H1 (cell line): ENCODE data around the gene ARHGAP32. TPM values are rescaled to one million over a fixed set of nuclear protein-coding genes. Genes with fewer than 3 reads are reported as not detected.

ENCODE experiments used
- CTCF ChIA-PET: fragments of 300-600 bp; sonication (Branson Sonifier 250); formaldehyde crosslinking; loops from one replicate; lab custom pipeline; 2021; ENCODE audit not compliant: partially characterized antibody; lab: Charles Lee
- POLR2A ChIA-PET: fragments of 300-600 bp; sonication (Branson Sonifier 250); formaldehyde crosslinking; loops from one replicate; lab custom pipeline; 2021; ENCODE audit warnings: inconsistent platforms; ENCODE audit not compliant: partially characterized antibody; lab: Charles Lee
- DNase-seq, 2 experiments: peaks; one replicate each; pipeline versions ENCODE4 v3.0.0 to v3.0.0-alpha.2; 2010 to 2022; ENCODE audit warnings: low spot score in 2 of 2, low read depth in 1 of 2, mixed read lengths in 1 of 2
- FAIRE-seq: peaks from 2 replicates; lab custom pipeline; 2011; peaks lifted over from hg19 to GRCh38; lab: Jason Lieb, UNC
- H2AFZ ChIP-seq: 2 replicates; pipeline ENCODE4 v1.8.1; 2012; ENCODE audit warnings: low read length, inconsistent platforms
- H2AK5ac ChIP-seq: 2 replicates; pipeline ENCODE4 v1.6.1; 2013; ENCODE audit warnings: low read depth, low read length
- H2BK120ac ChIP-seq: replicated peaks from 2 replicates; pipeline ENCODE3; 2013; ENCODE audit warnings: low read depth, low read length, inconsistent platforms
- H2BK12ac ChIP-seq: 2 replicates; pipeline ENCODE4 v1.6.1; 2013; ENCODE audit warnings: low read depth, low read length
- H2BK15ac ChIP-seq: 2 replicates; pipeline ENCODE4 v1.6.1; 2013; ENCODE audit warnings: low read length
- H2BK20ac ChIP-seq: 2 replicates; pipeline ENCODE4 v1.6.1; 2013; ENCODE audit warnings: low read length
- H2BK5ac ChIP-seq: 2 replicates; pipeline ENCODE4 v1.6.1; 2013; ENCODE audit warnings: low read depth, low read length
- H3K14ac ChIP-seq: 2 replicates; pipeline ENCODE4 v1.6.1; 2013; ENCODE audit warnings: inconsistent platforms; ENCODE audit not compliant: insufficient read length
- H3K18ac ChIP-seq: 2 replicates; pipeline ENCODE4 v1.6.1; 2013; ENCODE audit warnings: low read length; ENCODE audit errors: extremely low read depth
- H3K23ac ChIP-seq: 2 replicates; pipeline ENCODE4 v1.6.1; 2013; ENCODE audit warnings: inconsistent platforms; ENCODE audit not compliant: insufficient read length
- H3K23me2 ChIP-seq: 2 replicates; pipeline ENCODE4 v1.6.1; 2013; ENCODE audit warnings: low read depth, low read length
- H3K27ac ChIP-seq: 2 replicates; pipeline ENCODE4 v1.6.1; 2011; ENCODE audit warnings: low read depth, low read length, inconsistent platforms
- H3K27me3 ChIP-seq, 4 experiments: replicated peaks in 1 of 4; 1 replicate in 1 of 4; 2 replicates in 3 of 4; pipeline versions ENCODE4 v1.6.1 to v1.8.1; 2011 to 2013; ENCODE audit warnings: low read length in 3 of 4, mild to moderate bottlenecking in 3 of 4, inconsistent platforms in 2 of 4, mixed read lengths in 2 of 4, moderate library complexity in 1 of 4; ENCODE audit not compliant: control insufficient read depth in 3 of 4, insufficient read depth in 3 of 4; ENCODE audit errors: extremely low read depth in 1 of 4
- H3K36me3 ChIP-seq, 4 experiments: 2 replicates each; pipeline versions ENCODE4 v1.6.1 to v1.8.1; 2011 to 2013; ENCODE audit warnings: mild to moderate bottlenecking in 4 of 4, low read length in 3 of 4, moderate library complexity in 2 of 4, control low read depth in 1 of 4, inconsistent platforms in 1 of 4; ENCODE audit not compliant: insufficient read depth in 4 of 4, control insufficient read depth in 2 of 4
- H3K4ac ChIP-seq: replicated peaks from 2 replicates; pipeline ENCODE3; 2013; ENCODE audit warnings: low read length, low read depth, mixed read lengths, inconsistent platforms; ENCODE audit not compliant: insufficient read length
- H3K4me1 ChIP-seq, 4 experiments: replicated peaks in 1 of 4; 1 replicate in 1 of 4; 2 replicates in 3 of 4; pipeline versions ENCODE4 v1.6.1 to v1.8.1; 2011 to 2013; ENCODE audit warnings: low read length in 3 of 4, inconsistent platforms in 2 of 4, mixed read lengths in 1 of 4; ENCODE audit not compliant: insufficient read depth in 4 of 4, control insufficient read depth in 3 of 4
- H3K4me2 ChIP-seq, 2 experiments: 2 replicates each; pipeline versions ENCODE4 v1.6.1 to v1.8.1; 2011 to 2013; ENCODE audit warnings: low read depth in 2 of 2, low read length in 2 of 2, control low read depth in 1 of 2, inconsistent platforms in 1 of 2, mild to moderate bottlenecking in 1 of 2; ENCODE audit not compliant: insufficient read depth in 1 of 2
- H3K4me3 ChIP-seq, 4 experiments: fragments of 200-600, 300-600 bp in 1 of 4; sonication (generic), shearing (Covaris generic), sonication (Bioruptor Twin) in 1 of 4; 2 replicates each; pipeline versions ENCODE4 v1.5.1 to v1.8.1; 2011 to 2016; ENCODE audit warnings: low read length in 4 of 4, low read depth in 3 of 4, control low read depth in 2 of 4, inconsistent platforms in 2 of 4, mild to moderate bottlenecking in 2 of 4, mixed read lengths in 1 of 4, moderate library complexity in 1 of 4; ENCODE audit not compliant: insufficient read depth in 2 of 4; ENCODE audit errors: extremely low read depth in 1 of 4
- H3K56ac ChIP-seq: replicated peaks from 2 replicates; pipeline ENCODE3; 2013; ENCODE audit warnings: low read depth, mild to moderate bottlenecking, mixed read lengths, low read length, inconsistent platforms; ENCODE audit not compliant: insufficient read length
- H3K79me1 ChIP-seq: 2 replicates; pipeline ENCODE4 v1.6.1; 2013; ENCODE audit warnings: low read depth, low read length, control low read depth
- H3K79me2 ChIP-seq, 2 experiments: 2 replicates each; pipeline versions ENCODE4 v1.6.1 to v1.8.1; 2012 to 2013; ENCODE audit warnings: low read length in 2 of 2, mild to moderate bottlenecking in 2 of 2, inconsistent platforms in 1 of 2; ENCODE audit not compliant: insufficient read depth in 2 of 2, control insufficient read depth in 1 of 2
- H3K9ac ChIP-seq, 4 experiments: replicated peaks in 1 of 4; 1 replicate in 1 of 4; 2 replicates in 3 of 4; pipeline versions ENCODE4 v1.6.1 to v1.8.1; 2011 to 2013; ENCODE audit warnings: low read depth in 3 of 4, low read length in 3 of 4, control low read depth in 2 of 4, mild to moderate bottlenecking in 2 of 4, moderate library complexity in 2 of 4, inconsistent platforms in 1 of 4; ENCODE audit errors: extremely low read depth in 1 of 4
- H3K9me3 ChIP-seq, 2 experiments: 2 replicates each; pipeline versions ENCODE4 v1.6.1 to v1.8.1; 2012 to 2013; ENCODE audit warnings: mild to moderate bottlenecking in 2 of 2, moderate library complexity in 2 of 2, control low read depth in 1 of 2, inconsistent platforms in 1 of 2, low read depth in 1 of 2, low read length in 1 of 2, mixed read lengths in 1 of 2; ENCODE audit not compliant: insufficient read depth in 2 of 2
- H4K20me1 ChIP-seq, 2 experiments: replicated peaks in 1 of 2; 2 replicates each; pipeline versions ENCODE3 to v1.8.1; 2011 to 2013; ENCODE audit warnings: inconsistent platforms in 2 of 2, low read length in 2 of 2, mild to moderate bottlenecking in 1 of 2; ENCODE audit not compliant: insufficient read depth in 2 of 2, control insufficient read depth in 1 of 2
- H4K5ac ChIP-seq: 2 replicates; pipeline ENCODE4 v1.6.1; 2013; ENCODE audit warnings: low read length, low read depth, mixed read lengths, inconsistent platforms; ENCODE audit not compliant: insufficient read length
- H4K8ac ChIP-seq: 2 replicates; pipeline ENCODE4 v1.8.0; 2013; ENCODE audit warnings: mild to moderate bottlenecking, moderate library complexity, low read length, inconsistent platforms; ENCODE audit not compliant: insufficient read depth; ENCODE audit errors: extremely low read depth
- H4K91ac ChIP-seq: replicated peaks from 2 replicates; pipeline ENCODE3; 2013; ENCODE audit warnings: low read length, mixed read lengths, inconsistent platforms; ENCODE audit not compliant: insufficient read length
- ASH2L ChIP-seq: fragments of 200-600, 300-600 bp; sonication (generic); IDR thresholded peaks from one replicate; pipeline ENCODE4 v1.7.1; 2017; ENCODE audit warnings: low read length
- BACH1 ChIP-seq: IDR thresholded peaks from 2 replicates; pipeline ENCODE4 v1.6.1; 2012; ENCODE audit warnings: low read length, improper control_type of control experiment
- CEBPB ChIP-seq: IDR thresholded peaks from 2 replicates; pipeline ENCODE4 v1.6.1; 2012; ENCODE audit warnings: low read depth, low read length
- CHD1 ChIP-seq: IDR thresholded peaks from 2 replicates; pipeline ENCODE4 v1.6.1; 2012; ENCODE audit warnings: low read depth, low read length, improper control_type of control experiment
- CREB1 ChIP-seq: IDR thresholded peaks from 2 replicates; pipeline ENCODE4 v1.6.1; 2012; ENCODE audit warnings: inconsistent platforms
- EZH2 ChIP-seq: fragments of 200-600 bp; sonication (generic); IDR thresholded peaks from 2 replicates; pipeline ENCODE4 v1.7.1; 2012; ENCODE audit warnings: low read depth, mild to moderate bottlenecking, moderate library complexity, low read length, inconsistent platforms; ENCODE audit not compliant: severe bottlenecking
- GTF2F1 ChIP-seq: IDR thresholded peaks from 2 replicates; pipeline ENCODE4 v1.6.1; 2012; ENCODE audit warnings: low read depth, low read length, improper control_type of control experiment, borderline replicate concordance
- HDAC6 ChIP-seq: IDR thresholded peaks from one replicate; pipeline ENCODE4 v1.7.1; 2012; ENCODE audit warnings: low read depth, mild to moderate bottlenecking, inconsistent platforms, low read length, moderate library complexity
- KDM4A ChIP-seq: IDR thresholded peaks from one replicate; pipeline ENCODE4 v1.7.1; 2012; ENCODE audit warnings: low read depth, mild to moderate bottlenecking, moderate library complexity, low read length, inconsistent platforms; ENCODE audit not compliant: severe bottlenecking
- PHF8 ChIP-seq: fragments of 200-600 bp; sonication (generic); conservative IDR thresholded peaks from 2 replicates; pipeline ENCODE4 v1.7.1; 2012; ENCODE audit warnings: low read depth, mild to moderate bottlenecking, inconsistent platforms, low read length, moderate library complexity
- RBBP5 ChIP-seq: IDR thresholded peaks from 2 replicates; pipeline ENCODE4 v1.7.1; 2012; ENCODE audit warnings: low read depth, mild to moderate bottlenecking, inconsistent platforms, low read length, moderate library complexity, borderline replicate concordance
- WGBS, 2 experiments: shearing (Covaris generic) in 1 of 2; methylation state at CpG; one replicate each; pipeline versions ENCODE4 v1.1.6 to v1.1.7; 2013 to 2015; ENCODE audit warnings: low lambda C conversion rate in 2 of 2, mixed read lengths in 2 of 2, inconsistent platforms in 1 of 2, low coverage in 1 of 2, missing lambda C conversion rate in 1 of 2; ENCODE audit not compliant: insufficient replicate concordance in 2 of 2, insufficient coverage in 1 of 2, insufficient read length in 1 of 2; ENCODE audit errors: extremely low coverage in 1 of 2, missing lambda C conversion rate in 1 of 2; 5-methylcytosine and 5-hydroxymethylcytosine counted together
- polyA plus RNA-seq, 7 experiments: library from polyadenylated mRNA; depleted of rRNA in 3 of 7; stranded (reverse) in 5 of 7; unstranded in 2 of 7; fragments of >200 nt in 5 of 7; fragments of 200-250 nt in 2 of 7; gene quantifications; 1 replicate in 5 of 7; 2 replicates in 1 of 7; 4 replicates in 1 of 7; pipeline versions ENCODE4 v1.2.1 to v1.2.3, GENCODE V29; 2011 to 2013; ENCODE audit warnings: missing spikeins in 2 of 7, mixed read lengths in 2 of 7
- total RNA-seq: library from RNA; stranded (reverse); fragmentation: NEBNext Ultra II Directional; extraction: Animal tissue kit (Norgen Biotek cat#: 25700); gene quantifications from 2 replicates; pipeline ENCODE4 v1.2.1, GENCODE V29; 2021
- TF ChIP-seq, protein P1 (sequence below): IDR thresholded peaks from 2 replicates; pipeline ENCODE4 v1.6.1; 2011; ENCODE audit warnings: low read length, improper control_type of control experiment

ARHGAP32 gene
- total and polyA plus RNA-seq, 2 of the 8 experiments (the other 6 are each of a cell fraction or from before 2014, with no cell fraction given), result 13.7 to 30.0 TPM

DNA sequence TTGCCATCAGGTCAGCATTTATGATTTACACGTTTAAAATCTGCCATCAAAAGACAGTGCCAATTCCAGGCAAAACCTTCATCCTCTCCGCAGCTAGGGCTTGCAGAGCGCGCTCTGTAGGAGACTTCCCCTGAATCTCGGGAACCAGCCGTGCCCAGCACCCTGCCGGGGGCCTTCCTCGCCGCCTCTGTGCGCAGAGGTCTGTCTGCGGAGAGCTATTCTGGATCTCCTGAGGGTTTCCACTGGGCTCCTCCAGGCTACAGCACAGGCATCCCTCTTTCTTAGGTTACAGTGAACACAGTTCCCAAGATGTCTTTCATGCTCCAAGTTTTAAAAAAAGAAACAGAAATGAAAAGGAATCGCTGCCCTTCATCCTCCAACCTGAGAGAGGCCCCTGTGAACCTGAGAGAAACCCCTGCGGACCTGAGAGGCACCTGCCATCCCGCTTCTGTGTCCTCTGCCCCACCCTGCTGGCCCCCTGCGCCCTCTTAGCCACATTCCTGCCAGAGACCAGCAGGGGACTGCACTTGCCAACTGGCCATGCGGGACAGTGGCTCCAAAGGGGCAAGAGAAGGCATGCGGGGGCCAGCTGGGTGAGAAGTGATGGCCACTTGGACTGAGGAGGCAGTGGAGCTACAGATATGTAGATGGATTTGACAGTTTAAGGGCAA lies 265.6 kb downstream of the ARHGAP32 start:
- Histone ChIP-seq H3K56ac (no peak overlapping the region), H2BK20ac (no peak overlapping the region), H3K9ac (no peak overlapping the region), H3K79me2 (no peaks in the 10 kb centered on the region), H3K4ac (no peak overlapping the region), H3K14ac (no peak overlapping the region), H2AK5ac (no peak overlapping the region), H3K27me3 (peaks cover 2 to 43% (median 32%) of the 10 kb centered on the region in 4 experiments), H4K20me1 (no peaks in the 10 kb centered on the region), H2BK15ac (no peak overlapping the region), H4K5ac (no peak overlapping the region), H4K91ac (no peak overlapping the region), H2BK12ac (no peak overlapping the region), H2BK5ac (no peak overlapping the region), H3K18ac (no peak overlapping the region), H3K23me2 (no peaks in the 10 kb centered on the region), H3K27ac (no peak overlapping the region), H3K4me2 (peak overlapping the region in 1 of 2 experiments; percentile 41; a peak in 1 of 4 replicates), H4K8ac (no peak overlapping the region), H3K4me3 (no peak overlapping the region), H2BK120ac (no peak overlapping the region), H3K36me3 (no peaks in the 10 kb centered on the region), H3K23ac (no peak overlapping the region), H2AFZ (no peak overlapping the region), H3K4me1 (peaks cover 5 to 41% (median 17%) of the 10 kb centered on the region in 4 experiments), H3K79me1 (no peaks in the 10 kb centered on the region), H3K9me3 (no peaks in the 10 kb centered on the region)
- CTCF ChIA-PET, result interaction anchor here (0.7 to 7.8 kb wide), 11 partner anchors 9 to 817 kb away, joined by 3 to 77 read pairs (median 3); partner anchors contain the start of gene KCNJ1
- no peak for FAIRE-seq
- POLR2A ChIA-PET, result no interaction called here
- WGBS, 2 experiments, result 44% methylated on average over 17 of the region's 17 CpGs; no CpG with 5 or more reads in 1 of the 2 experiments
- no peak for DNase-seq
- no peak for TF ChIP-seq PHF8
- TF ChIP-seq ASH2L, result no peak
- no peak for TF ChIP-seq HDAC6
- TF ChIP-seq RBBP5, result no peak
- no peak for TF ChIP-seq GTF2F1
- no peak for TF ChIP-seq KDM4A
- TF ChIP-seq, protein P1, sequence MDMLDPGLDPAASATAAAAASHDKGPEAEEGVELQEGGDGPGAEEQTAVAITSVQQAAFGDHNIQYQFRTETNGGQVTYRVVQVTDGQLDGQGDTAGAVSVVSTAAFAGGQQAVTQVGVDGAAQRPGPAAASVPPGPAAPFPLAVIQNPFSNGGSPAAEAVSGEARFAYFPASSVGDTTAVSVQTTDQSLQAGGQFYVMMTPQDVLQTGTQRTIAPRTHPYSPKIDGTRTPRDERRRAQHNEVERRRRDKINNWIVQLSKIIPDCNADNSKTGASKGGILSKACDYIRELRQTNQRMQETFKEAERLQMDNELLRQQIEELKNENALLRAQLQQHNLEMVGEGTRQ, result no peak
- TF ChIP-seq BACH1, result no peak
- no peak for TF ChIP-seq EZH2
- no peak for TF ChIP-seq CHD1
- no peak for TF ChIP-seq CREB1
- TF ChIP-seq CEBPB, result no peak
